ENCODE results near the gene ZNF500.

The ZNF500 gene

DNA sequence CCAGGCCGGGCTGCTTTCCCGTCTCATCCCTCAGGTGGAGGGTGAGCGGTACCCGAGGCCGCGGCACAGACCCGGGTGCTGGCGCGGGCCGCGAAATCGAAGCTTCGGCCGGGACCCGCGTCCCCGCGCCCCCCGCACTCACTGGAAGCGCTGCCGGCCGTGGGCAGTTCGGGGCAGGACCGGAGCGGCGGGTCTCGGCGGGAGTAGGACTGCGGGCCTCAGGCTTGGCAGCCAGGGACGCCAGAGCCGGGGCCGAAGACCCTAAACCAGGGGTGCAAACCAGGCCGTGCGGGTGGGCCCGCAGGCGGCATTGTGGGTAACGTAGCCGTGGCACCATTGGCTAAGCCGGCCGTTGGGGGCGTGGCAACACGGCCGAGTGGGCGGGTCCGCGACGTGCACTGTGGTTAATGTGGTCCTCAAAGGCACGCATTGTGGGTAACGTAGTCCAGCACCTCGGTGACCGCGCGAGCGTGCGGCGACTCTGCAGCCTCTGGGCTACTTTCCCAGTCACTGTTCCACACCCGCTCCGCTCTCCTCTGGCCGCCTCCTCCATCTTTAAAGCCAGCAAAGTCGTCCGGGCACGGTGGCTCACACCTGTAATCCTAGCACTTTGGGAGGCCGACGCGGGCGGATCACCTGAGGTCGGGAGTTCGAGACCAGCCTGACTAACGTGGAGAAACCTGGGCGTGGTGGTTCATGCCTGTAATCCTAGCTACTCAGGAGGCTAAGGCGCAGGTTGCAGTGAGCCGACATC, at the start of gene ZNF500:
ZNF500 (minus strand) TSS at position 288 of the 754 bp plus-strand sequence. CDS start 1,184 bp downstream, outside the sequence.
- no peak for TF ChIP-seq CTCF (IDR thresholded peaks at IDR 0.05; ENCODE audit: low read length, missing control alignments)
- DNase-seq (ENCODE audit: low read depth) = peak; percentile 96
- H3K4me3 ChIP-seq (replicated peaks; ENCODE audit: low read depth, low read length) = peak within 1 kb of the TSS; percentile 90

GRCh38 chr16:4814542-4815173, 47.7 kb upstream of the ZNF500 start:
- H3K4me3 ChIP-seq (replicated peaks; ENCODE audit: low read depth, low read length) = no peak overlapping the region
- no peak for DNase-seq (ENCODE audit: low read depth)
- TF ChIP-seq CTCF (IDR thresholded peaks at IDR 0.05; ENCODE audit: low read length, missing control alignments) = no peak

- TF ChIP-seq CTCF (IDR thresholded peaks at IDR 0.05; ENCODE audit: low read length, missing control alignments) = no peak
- DNase-seq (ENCODE audit: low read depth) = no peak
- no peak overlapping the region for H3K4me3 ChIP-seq (replicated peaks; ENCODE audit: low read depth, low read length)
These were observed 47.1 kb upstream of the ZNF500 start for GRCh38 chr16:4814046-4814445.

GRCh38 chr16:4813251-4814003, 46.5 kb upstream of the ZNF500 start:
- H3K4me3 ChIP-seq (replicated peaks; ENCODE audit: low read depth, low read length) = no peak overlapping the region
- no peak for TF ChIP-seq CTCF (IDR thresholded peaks at IDR 0.05; ENCODE audit: low read length, missing control alignments)
- no peak for DNase-seq (ENCODE audit: low read depth)

GRCh38 chr16:4811773-4812172, 44.8 kb upstream of the ZNF500 start:
- no peak for TF ChIP-seq CTCF (IDR thresholded peaks at IDR 0.05; ENCODE audit: low read length, missing control alignments)
- no peak for DNase-seq (ENCODE audit: low read depth)

DNA sequence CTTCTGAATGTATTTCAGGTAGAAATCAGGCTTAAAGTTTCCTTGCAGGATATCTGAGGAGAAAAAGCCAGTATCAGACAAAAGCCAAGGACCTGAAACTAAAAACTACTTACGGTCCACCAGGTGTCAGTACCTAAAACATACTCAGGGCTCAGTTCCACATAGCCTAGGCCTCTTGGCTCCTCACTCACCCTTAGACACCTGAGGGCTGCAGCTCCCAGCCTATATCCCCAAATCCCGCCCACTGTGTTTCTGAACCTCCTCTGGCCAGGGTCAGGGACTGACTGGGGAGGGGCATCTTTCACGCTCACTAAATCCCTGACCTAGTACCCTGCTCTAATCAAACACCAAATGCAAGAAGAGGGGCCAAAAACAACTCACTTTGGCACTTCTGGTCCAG, 44.3 kb upstream of the ZNF500 start:
- no peak for TF ChIP-seq CTCF (IDR thresholded peaks at IDR 0.05; ENCODE audit: low read length, missing control alignments)
- DNase-seq (ENCODE audit: low read depth) = no peak
- H3K4me3 ChIP-seq (replicated peaks; ENCODE audit: low read depth, low read length) = no peak overlapping the region

More at GRCh38 chr16:4811773-4812172, 44.8 kb upstream of the ZNF500 start:
- no peak overlapping the region for H3K4me3 ChIP-seq (replicated peaks; ENCODE audit: low read depth, low read length)
